ENCODE results near the gene STOML2. TPM values are rescaled to one million over a fixed set of nuclear protein-coding genes. Genes with fewer than 3 reads are reported as not detected.
"Not testable (repeated sequence)": the region's sequence is repeated elsewhere in the genome, so short reads cannot be mapped to it uniquely, and the experiment has no call there.

The STOML2 gene, protein sequence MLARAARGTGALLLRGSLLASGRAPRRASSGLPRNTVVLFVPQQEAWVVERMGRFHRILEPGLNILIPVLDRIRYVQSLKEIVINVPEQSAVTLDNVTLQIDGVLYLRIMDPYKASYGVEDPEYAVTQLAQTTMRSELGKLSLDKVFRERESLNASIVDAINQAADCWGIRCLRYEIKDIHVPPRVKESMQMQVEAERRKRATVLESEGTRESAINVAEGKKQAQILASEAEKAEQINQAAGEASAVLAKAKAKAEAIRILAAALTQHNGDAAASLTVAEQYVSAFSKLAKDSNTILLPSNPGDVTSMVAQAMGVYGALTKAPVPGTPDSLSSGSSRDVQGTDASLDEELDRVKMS
- polyA plus RNA-seq (ENCODE audit: insufficient read length): 66.4 TPM

DNA sequence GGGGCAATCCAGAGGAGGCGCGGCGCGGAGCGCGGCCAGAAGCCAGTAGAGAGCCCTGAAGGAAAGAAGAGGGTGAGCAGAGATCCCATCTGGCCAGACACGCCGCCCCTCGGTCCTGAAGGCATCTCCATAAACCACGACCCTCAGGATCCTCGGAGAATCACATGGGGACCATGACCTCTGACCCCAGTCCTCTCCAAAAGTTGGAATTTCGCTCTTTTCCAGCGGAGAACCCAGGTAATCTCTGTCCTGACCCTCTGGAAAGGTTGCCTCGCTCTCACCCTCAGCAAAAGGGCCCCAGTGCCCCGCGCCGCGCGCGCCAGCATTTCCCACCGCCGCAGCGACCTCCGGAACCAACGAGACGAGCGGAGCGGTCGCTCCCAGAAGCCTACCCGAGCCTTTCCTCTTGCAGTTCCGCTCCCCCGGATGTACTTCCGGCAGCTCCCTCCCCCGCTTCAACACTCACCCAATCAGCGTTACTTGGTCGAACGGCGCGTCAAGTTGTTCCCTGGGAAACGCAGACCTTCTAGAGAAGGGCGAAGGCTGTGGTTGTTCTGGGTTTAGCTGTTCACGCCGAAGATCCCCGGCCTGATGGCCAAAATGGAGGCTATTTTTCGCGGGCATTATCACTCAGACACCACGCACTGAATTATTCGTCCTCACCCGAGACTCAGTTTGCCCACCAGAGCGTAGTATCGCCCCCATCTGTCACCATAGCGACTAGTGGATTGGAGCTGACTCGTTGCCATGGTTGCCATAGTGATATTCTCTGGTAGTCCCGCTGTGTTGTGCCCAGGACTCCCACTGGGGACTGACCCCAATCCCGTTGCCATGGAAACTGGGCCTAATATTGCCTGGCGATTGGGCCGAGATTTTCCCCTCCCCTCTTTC lies at the start of gene STOML2:
Gene STOML2 (minus strand): TSS at position 363 of the 891 bp plus-strand sequence. CDS start 37 bp downstream, at position 326.
- DNase-seq (ENCODE audit: low read depth): peak; percentile 88

DNA sequence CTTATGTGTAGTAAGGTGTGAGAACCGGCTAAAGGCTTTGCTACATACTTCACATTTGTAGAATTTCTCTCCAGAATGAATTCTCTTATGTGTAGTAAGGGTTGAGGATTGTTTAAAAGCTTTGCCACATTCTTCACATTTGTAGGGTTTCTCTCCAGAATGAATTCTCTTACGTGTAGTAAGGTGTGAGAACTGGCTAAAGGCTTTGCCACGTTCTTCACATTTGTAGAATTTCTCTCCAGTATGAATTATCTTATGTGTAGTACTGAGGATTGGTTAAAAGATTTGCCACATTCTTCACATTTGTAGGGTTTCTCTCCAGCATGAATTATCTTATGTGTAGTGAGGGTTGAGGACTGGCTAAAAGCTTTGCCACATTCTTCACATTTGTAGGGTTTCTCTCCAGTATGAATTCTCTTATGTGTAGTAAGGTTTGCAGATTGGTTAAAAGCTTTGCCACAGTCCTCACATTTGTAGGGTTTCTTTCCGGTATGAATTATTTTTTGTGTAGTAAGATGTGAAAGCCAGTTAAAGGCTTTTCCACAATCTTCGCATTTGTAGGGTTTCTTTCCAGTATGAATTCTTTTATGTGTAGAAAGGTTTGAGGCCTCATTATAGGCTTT lies 45.1 kb upstream of the STOML2 start:
- DNase-seq (ENCODE audit: low read depth): not testable (repeated sequence)

GRCh38 chr9:35142037-35142436 lies 39.1 kb upstream of the STOML2 start:
- no peak for DNase-seq (ENCODE audit: low read depth)

- DNase-seq (ENCODE audit: low read depth): no peak
These were observed 37.2 kb upstream of the STOML2 start for GRCh38 chr9:35140093-35140492.

- no peak for DNase-seq (ENCODE audit: low read depth)
These were observed 33.9 kb upstream of the STOML2 start for GRCh38 chr9:35136866-35137265.

GRCh38 chr9:35135988-35136387 lies 33.1 kb upstream of the STOML2 start:
- no peak for DNase-seq (ENCODE audit: low read depth)

- DNase-seq (ENCODE audit: low read depth): no peak
These were observed 32.0 kb upstream of the STOML2 start for GRCh38 chr9:35134920-35135319.

DNA sequence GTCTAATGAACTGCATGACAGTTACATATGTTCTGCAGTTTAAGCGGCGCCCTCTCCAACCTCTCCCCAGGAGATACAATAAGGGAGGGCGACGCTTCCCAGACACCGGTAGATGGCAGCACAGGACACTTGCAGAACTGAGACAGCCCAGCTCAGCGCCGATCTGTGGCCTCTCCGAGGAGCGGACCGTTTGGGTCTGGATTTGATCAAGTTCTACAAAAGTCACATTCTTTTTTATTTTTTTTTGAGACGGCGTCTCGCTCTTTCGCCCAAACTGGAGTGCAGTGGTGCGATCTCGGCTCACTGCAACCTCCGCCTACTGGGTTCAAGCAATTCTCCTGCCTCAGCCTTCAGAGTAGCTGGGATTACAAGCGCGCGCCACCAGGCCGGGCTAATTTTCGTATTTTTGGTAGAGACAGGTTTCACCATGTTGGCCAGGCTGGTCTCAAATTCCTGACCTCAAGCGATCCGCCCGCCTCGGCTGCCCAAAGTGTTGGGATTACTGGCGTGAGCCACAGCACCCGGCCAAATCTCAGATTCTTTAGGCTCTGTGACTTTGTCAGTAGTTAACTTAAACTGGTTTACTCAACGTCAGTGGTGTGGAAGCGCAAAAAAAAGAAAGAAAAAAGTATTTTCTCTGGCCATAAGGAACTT lies 14.1 kb upstream of the STOML2 start:
- DNase-seq (ENCODE audit: low read depth): peak; percentile 90

GRCh38 chr9:35116539-35116897 lies 13.6 kb upstream of the STOML2 start:
- DNase-seq (ENCODE audit: low read depth): no peak

DNA sequence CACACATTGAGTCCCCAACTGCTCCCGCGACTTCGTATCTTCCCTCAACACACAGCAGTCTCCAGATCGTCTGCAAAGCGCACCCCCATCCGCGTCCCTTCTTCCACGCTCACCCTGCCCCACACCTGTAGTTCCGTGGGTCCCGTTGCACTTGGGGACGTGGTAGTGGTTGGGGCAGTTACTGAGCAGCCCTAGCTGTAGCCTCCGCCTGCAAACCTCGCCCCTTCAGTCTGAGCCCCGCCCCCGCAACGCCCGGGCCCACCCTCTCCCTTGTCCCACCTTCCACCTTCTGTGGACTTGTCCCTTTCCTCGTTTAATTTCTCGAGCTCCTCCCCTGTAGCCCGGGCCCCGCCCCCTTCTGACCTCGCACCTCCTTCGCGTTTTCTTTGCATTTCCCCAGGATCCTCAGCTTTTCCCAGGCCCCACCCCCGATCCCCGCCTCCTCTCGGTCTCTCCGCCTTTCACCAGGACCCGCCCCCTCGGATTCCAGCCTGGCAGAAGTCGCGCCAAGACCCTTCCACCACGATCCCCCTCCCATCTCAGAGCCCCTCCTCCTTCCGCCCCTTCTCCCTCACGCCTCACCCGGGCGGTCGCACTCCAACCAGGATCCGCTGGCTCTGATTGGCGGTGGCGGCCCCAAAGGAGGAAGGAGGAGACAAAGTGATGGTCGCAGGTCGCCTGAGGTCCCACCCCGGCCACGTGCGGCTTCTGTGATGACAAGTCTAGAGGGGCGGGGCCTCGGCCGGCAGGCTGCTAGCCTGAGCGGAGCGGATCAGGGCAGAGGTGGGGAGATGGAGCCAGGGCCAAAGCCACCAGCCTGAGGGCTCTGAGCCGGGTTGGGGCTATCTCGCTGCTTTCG lies 13.0 kb upstream of the STOML2 start, which contains the start of gene ATOSB:
Gene ATOSB (minus strand): TSS at position 183 of the 859 bp plus-strand sequence. CDS start 7,588 bp downstream, outside the sequence.
- peak; percentile 80 for DNase-seq (ENCODE audit: low read depth)

DNA sequence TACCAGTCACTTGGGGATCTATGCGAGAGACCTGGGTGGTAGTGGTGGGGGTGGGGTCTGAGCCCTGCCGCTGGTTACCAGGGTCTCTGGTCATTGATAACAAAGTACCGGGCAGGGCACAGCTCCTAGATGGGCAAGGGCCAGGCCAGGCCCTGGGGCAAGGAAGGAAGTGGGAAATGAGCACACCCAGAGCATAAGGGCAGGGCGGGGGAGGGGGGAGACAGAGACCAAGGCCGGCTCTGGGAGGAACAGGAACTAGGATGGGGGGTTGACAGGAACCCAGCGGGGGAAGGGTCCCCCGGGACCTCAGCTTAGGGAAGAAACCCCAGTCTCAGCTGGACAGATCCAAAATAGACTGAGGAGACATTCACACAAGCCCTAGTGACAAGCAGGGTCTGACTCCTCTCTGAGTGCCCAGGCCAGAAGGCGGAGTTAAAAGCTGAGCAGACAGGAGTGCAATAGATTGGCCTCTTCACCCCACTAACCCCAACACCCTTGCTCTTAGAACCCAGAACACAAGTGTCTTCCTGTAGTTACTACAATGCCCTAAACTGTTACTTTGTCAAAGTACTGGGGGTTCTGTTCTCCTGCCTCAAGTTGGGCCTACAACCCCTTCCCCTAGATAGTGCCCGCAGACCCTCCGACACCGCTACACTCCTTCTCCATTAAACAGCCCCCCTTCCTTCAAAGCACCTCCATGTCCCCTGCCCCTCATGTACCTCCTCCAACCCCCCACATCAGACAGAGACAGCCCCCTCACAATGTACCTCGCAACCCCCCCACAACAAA lies 12.1 kb upstream of the STOML2 start:
- DNase-seq (ENCODE audit: low read depth): no peak

DNA sequence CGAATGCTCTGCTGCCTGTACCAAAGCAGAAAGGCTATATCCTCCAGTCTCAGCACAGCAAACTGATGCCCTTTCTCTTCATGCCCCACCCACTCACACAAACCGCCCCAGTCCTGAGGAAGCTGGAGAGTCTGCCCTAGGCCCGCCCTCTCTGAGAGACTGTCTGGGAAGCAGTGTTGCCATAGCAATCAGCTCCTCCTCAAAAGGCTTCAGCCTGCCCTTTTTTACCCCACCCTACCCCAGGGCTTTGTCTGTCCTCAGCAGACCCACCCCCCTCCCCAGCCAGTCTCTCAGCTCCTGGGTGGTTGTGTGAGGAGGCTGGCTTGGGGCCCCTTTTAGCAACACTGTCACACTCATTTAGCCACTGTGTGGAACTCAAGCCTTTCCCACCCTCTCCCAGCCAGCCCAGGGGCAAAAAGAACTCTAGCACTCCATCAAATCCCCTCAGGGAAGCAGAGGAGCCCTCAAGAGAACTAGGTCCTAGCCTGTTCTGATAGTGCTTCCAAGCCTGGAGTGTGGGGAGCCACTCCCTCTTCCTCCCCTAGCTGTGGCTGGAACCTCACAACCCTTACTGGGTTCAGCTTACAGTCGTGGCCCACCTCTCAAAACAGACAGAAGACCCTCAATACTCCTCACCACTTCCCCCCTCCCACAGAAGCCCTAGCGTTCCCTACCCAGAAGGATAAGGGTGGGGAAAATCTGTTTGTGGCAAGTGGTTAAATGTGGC lies 11.3 kb upstream of the STOML2 start:
- DNase-seq (ENCODE audit: low read depth): no peak

DNA sequence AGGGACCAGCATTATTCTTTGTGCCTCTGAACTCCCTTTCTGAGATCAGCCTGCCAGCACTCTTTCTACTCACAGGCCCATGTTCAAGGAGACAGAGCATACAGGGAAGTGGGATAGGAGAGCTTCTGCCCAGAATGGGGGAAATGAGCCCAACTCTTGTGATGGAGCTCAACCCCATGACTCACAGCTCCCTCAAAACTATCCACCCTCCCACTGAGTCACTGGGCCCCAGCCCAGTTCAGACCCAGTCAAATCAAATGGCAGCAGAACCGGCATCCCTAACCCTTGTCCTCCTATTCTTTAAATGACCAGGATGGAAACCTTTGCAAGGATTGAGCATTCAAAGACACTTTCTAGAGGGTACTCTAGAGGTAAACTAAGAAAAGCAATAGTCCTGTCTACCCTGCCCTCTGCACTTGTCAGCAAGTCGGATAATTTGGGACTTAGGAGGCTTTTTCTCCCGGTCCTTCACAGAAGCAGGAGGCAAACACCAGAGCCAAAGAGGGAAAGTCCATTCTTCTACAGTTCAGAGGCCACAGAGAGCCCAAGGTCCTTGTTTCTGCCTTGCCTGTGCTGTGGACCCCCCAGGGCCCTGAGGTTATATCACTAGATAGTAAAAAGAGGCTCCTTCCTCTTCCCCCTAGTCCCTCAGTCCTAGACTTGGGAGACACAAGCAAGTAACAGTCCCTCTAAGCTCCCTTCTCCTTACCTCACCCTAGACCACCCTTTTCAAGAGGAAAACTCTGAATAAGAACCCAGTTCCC lies 9.5 kb upstream of the STOML2 start:
- DNase-seq (ENCODE audit: low read depth): no peak

GRCh38 chr9:35111001-35111933 lies 8.3 kb upstream of the STOML2 start:
- peak; percentile 91 for DNase-seq (ENCODE audit: low read depth)

DNA sequence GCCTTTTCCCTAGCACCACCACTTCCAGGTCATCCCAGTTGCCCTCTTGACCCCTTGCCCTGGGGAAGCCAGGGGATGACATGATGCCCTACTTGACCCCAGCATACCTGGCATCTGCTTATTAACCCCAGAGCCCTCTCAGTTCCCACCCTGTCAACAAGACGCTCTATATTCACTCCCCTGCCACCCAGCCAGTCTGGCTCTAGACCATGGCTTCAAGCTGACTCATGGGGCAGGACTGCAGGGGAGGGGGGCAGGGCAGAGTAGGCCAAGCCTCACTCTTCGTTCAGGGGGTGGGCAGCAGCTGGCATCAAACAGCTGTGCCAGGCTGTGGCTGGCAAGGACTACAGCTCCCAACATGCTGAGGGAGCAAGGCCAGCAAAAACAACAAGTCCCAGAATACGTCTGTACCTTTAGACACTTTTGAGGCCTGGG lies 7.4 kb upstream of the STOML2 start:
- DNase-seq (ENCODE audit: low read depth): no peak

- DNase-seq (ENCODE audit: low read depth): no peak
These were observed 6.1 kb upstream of the STOML2 start for GRCh38 chr9:35108946-35109575.

- DNase-seq (ENCODE audit: low read depth): no peak
These were observed 5.5 kb upstream of the STOML2 start for GRCh38 chr9:35108461-35108860.

All from forelimb muscle (tissue), 1 donor.